C4-2B (cell line): ENCODE measurements around the gene MTIF2.

ENCODE experiments used
- CTCF ChIP-seq: fragments of 450-650 bp; conservative IDR thresholded peaks from 2 replicates; pipeline ENCODE4 v1.5.1; 2017; ENCODE audit warnings: mild to moderate bottlenecking
- ZFX ChIP-seq: fragments of 450-650 bp; IDR thresholded peaks from 2 replicates; pipeline ENCODE4 v1.6.1; 2017

GRCh38 chr2:55302241-55302640 lies 33.2 kb upstream of the MTIF2 start:
- no peak for TF ChIP-seq CTCF
- TF ChIP-seq ZFX: no peak
